NB4 (cell line): ENCODE results near the gene KCNK13.
A peak's percentile ranks its signal among the peaks of the same experiment; 100 is the strongest.

Source experiments
- DNase-seq: peaks from one replicate; pipeline ENCODE4 v3.0.0; 2010; ENCODE audit warnings: low read depth
- H3K4me3 ChIP-seq: one replicate; pipeline ENCODE4 v1.5.1; 2011; ENCODE audit warnings: mild to moderate bottlenecking, low read depth, low read length, moderate library complexity
- MYC ChIP-seq: IDR thresholded peaks from 2 replicates; pipeline ENCODE4 v1.6.1; 2011; ENCODE audit warnings: low read depth, low read length
- POLR2A ChIP-seq: IDR thresholded peaks from 2 replicates; pipeline ENCODE4 v1.6.1; 2011; ENCODE audit warnings: mild to moderate bottlenecking; ENCODE audit not compliant: insufficient read length; ENCODE audit errors: extremely low read depth
- TF ChIP-seq, protein P1 (sequence below): IDR thresholded peaks from one replicate; pipeline ENCODE4 v1.5.1; 2012; ENCODE audit warnings: low read depth, low read length
- TF ChIP-seq, protein P2 (sequence below): IDR thresholded peaks from 2 replicates; pipeline ENCODE4 v1.6.1; 2011; ENCODE audit warnings: low read depth, low read length

KCNK13 gene

DNA sequence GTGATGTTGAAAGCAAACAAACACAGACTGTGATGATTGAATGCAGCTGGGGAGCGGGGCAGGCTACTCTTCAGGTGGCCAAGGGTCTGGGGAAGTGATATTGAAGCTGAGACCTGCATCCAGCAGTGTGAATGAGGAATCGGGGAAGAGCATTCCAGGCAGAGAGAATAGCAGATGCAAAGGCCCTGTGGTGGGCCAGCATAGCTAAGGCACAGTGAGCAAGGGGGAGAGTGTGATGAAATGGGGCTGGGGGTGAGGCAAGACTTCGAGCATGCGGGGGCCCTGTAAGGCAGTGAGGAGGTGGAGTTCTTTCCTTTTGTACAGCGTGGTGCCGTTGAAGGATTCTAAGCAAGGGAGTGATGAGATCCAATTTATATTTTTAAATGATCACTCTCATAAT is 77.4 kb downstream of the KCNK13 start:
- no peak for TF ChIP-seq POLR2A
- TF ChIP-seq, protein P1, sequence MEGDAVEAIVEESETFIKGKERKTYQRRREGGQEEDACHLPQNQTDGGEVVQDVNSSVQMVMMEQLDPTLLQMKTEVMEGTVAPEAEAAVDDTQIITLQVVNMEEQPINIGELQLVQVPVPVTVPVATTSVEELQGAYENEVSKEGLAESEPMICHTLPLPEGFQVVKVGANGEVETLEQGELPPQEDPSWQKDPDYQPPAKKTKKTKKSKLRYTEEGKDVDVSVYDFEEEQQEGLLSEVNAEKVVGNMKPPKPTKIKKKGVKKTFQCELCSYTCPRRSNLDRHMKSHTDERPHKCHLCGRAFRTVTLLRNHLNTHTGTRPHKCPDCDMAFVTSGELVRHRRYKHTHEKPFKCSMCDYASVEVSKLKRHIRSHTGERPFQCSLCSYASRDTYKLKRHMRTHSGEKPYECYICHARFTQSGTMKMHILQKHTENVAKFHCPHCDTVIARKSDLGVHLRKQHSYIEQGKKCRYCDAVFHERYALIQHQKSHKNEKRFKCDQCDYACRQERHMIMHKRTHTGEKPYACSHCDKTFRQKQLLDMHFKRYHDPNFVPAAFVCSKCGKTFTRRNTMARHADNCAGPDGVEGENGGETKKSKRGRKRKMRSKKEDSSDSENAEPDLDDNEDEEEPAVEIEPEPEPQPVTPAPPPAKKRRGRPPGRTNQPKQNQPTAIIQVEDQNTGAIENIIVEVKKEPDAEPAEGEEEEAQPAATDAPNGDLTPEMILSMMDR = no peak
- TF ChIP-seq, protein P2, sequence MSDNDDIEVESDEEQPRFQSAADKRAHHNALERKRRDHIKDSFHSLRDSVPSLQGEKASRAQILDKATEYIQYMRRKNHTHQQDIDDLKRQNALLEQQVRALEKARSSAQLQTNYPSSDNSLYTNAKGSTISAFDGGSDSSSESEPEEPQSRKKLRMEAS = no peak
- TF ChIP-seq MYC = no peak
- no peak overlapping the region for H3K4me3 ChIP-seq

DNA sequence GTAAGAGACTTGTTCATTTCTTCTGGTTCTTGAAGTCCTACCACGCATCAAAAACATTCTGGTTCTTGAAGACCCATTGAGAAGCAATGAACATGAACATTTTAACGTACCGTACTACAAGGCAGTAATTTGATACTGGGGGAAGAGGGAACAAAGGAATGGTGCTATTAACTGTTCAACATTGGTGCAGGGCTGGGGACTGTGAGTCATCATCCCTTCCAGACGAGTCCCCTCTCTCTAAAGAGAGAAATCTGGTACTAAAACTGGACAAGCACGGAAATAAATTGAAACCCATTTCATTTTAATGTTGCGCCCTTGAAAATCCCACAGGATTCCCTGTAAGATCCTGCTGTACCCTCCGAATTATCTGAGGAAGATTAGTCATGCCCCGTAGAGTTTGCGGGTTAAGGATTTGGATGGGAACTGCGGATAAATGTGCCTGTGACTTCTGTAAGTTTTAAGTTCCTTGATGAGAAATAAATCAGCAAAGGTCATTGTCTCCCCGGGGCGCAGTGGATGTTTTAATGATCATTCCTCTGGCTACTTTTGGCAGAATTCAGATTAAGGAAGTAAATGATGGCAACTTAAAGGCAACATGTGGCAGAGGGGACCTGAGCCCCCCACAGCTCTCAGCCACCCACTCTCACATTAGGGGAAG is 78.6 kb downstream of the KCNK13 start:
- TF ChIP-seq, protein P2 = peak; percentile 40; the same call in 1 of the 2 replicates
- no peak for TF ChIP-seq POLR2A
- DNase-seq = peak; percentile 71

More for the DNA sequence above, 77.4 kb downstream of the KCNK13 start:
- no peak for DNase-seq

DNA sequence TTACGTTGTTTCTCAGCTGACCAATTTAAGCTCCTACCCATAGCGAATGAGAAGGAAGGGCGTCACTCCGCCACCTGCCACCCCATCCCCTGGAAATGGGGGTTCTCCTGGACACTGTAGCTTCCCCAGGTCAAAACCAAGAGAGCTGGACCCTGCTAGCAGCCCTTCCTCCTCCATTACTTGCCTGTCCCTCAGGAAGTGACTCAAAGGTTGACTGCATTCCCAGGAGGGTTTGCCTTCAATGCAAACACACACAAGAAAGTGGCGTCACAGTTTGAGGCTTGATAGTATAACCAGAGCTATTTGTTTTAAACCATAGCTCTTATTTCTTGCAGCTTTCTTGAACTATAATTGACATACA is 79.1 kb downstream of the KCNK13 start:
- TF ChIP-seq MYC (no peak), POLR2A (no peak)
- TF ChIP-seq, protein P2 = no peak
- TF ChIP-seq, protein P1 = no peak
- peak overlapping the region; percentile 59 for H3K4me3 ChIP-seq
- peak; percentile 91 for DNase-seq

More for the DNA sequence above, 78.6 kb downstream of the KCNK13 start:
- H3K4me3 ChIP-seq = peak overlapping the region; percentile 59

DNA sequence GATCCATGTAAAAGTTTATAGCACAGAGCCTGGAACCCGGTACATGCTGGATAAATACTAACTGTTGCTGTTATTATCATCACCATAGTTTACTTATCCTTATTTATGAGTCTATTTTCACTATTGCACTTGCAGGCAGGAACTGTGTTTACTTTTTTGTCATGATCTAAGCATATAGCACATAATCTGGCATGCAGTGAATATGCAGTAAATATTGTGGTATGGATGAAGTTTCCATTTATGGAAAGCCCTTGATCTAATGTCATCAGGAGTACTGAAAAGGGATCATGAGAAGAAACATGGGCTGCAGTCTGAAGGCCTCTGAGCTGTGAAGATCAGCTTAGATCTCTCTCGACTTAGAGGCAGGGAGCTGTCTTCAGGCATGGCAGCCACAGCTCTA is 91.6 kb downstream of the KCNK13 start:
- no peak overlapping the region for H3K4me3 ChIP-seq
- TF ChIP-seq, protein P2 = no peak
- no peak for TF ChIP-seq MYC
- TF ChIP-seq POLR2A = no peak
- TF ChIP-seq, protein P1 = no peak
- no peak for DNase-seq

DNA sequence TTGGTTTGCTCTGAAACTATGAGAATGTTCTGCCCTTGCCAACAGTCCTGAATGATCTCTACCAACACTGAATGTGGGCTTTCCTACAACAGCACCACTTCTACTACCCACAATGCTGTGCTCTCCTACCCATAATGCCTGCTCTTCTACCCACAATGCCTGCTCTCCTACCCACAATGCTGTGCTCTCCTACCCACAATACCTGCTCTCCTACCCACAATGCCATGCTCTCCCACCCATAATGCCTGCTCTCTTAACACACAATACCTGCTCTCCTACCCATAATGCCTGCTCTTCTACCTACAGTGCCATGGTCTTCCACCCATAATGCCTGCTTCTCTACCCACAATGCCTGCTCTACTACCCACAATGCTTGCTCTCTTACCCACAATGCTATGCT is 92.3 kb downstream of the KCNK13 start:
- DNase-seq = no peak
- TF ChIP-seq, protein P2 = no peak
- TF ChIP-seq MYC (no peak), POLR2A (no peak)
- TF ChIP-seq, protein P1 = no peak
- H3K4me3 ChIP-seq = no peak overlapping the region

DNA sequence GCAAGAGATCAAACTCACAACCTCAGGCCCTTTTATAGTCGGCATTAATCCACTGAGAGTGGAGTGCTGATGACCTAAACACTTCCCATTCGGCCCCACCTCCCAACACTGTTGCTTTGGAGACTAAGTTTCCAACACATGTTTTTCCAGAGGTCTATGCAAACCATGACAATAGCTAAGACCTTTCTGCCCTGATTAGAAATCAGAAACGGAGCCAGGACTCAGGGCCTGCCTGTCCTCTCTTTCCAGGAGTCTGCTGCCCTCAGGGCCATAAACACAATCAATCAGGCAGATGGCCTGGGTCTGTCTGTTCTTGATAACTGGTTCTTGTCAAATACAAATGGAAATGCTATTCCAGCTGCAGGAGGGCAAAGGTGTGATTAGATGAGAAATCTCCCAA is 97.4 kb downstream of the KCNK13 start:
- no peak for DNase-seq
- H3K4me3 ChIP-seq = no peak overlapping the region
- TF ChIP-seq MYC (no peak), POLR2A (no peak)
- TF ChIP-seq, protein P1 = no peak
- TF ChIP-seq, protein P2 = no peak
